ENCODE data around the gene MAST4.

Gene MAST4

GRCh38 chr5:66967826-66968262 lies 371.7 kb downstream of the MAST4 start (continued):
- TF ChIP-seq ZNF501 (tag by site-specific recombination; IDR thresholded peaks at IDR 0.05): peak; percentile 69; the same call in 1 of the 2 replicates
- TF ChIP-seq ZNF664 (tag by site-specific recombination; IDR thresholded peaks at IDR 0.05): peak; percentile 69; the same call in 1 of the 2 replicates
- TF ChIP-seq GLI4 (tag by site-specific recombination; IDR thresholded peaks at IDR 0.05): no peak
- TF ChIP-seq ZNF660 (tag by site-specific recombination; IDR thresholded peaks at IDR 0.05): peak; percentile 79
- TF ChIP-seq ZNF366 (tag by site-specific recombination; conservative IDR thresholded peaks at IDR 0.05): peak; percentile 93
- no peak for TF ChIP-seq ZNF555 (tag by site-specific recombination; conservative IDR thresholded peaks at IDR 0.05)
- TF ChIP-seq ZNF221 (tag by site-specific recombination; IDR thresholded peaks at IDR 0.05; ENCODE audit: borderline replicate concordance): no peak
- peak; percentile 69; the same call in 1 of the 2 replicates for TF ChIP-seq ZNF394 (tag by site-specific recombination; IDR thresholded peaks at IDR 0.05; ENCODE audit: borderline replicate concordance)
- no peak for TF ChIP-seq KLF16 (tag by site-specific recombination; IDR thresholded peaks at IDR 0.05)
- TF ChIP-seq KLF7 (tag by site-specific recombination; IDR thresholded peaks at IDR 0.05; ENCODE audit: borderline replicate concordance): no peak
- peak; percentile 3; the same call in 1 of the 2 replicates for TF ChIP-seq ZNF146 (tag by site-specific recombination; IDR thresholded peaks at IDR 0.05)
- no peak for TF ChIP-seq ZNF670 (tag by site-specific recombination; IDR thresholded peaks at IDR 0.05; ENCODE audit: low read depth)
- TF ChIP-seq ZNF148 (tag by site-specific recombination; IDR thresholded peaks at IDR 0.05; ENCODE audit: borderline replicate concordance): no peak
- peak; percentile 56 for TF ChIP-seq GLIS2 (tag by site-specific recombination; IDR thresholded peaks at IDR 0.05)
- TF ChIP-seq ZNF174 (tag by site-specific recombination; IDR thresholded peaks at IDR 0.05): no peak; the same call in 1 of the 2 replicates
- TF ChIP-seq WT1 (tag by site-specific recombination; IDR thresholded peaks at IDR 0.05): no peak
- TF ChIP-seq ZNF354C (tag by site-specific recombination; IDR thresholded peaks at IDR 0.05; ENCODE audit: borderline replicate concordance, low read depth): no peak
- no peak for TF ChIP-seq PRDM4 (tag by site-specific recombination; IDR thresholded peaks at IDR 0.05)
- TF ChIP-seq ZNF585B (tag by site-specific recombination; IDR thresholded peaks at IDR 0.05): no peak
- TF ChIP-seq ZEB2 (tag by site-specific recombination; IDR thresholded peaks at IDR 0.05): peak; percentile 97
- 0 out of 2 replicates have a peak, but pooled peaks have one; percentile 22 for TF ChIP-seq ZSCAN30 (tag by site-specific recombination; IDR thresholded peaks at IDR 0.05)
- no peak for TF ChIP-seq ZNF423 (tag by site-specific recombination; IDR thresholded peaks at IDR 0.05)
- no peak for TF ChIP-seq REST (tag by site-specific recombination; IDR thresholded peaks at IDR 0.05)
- TF ChIP-seq ZNF140 (tag by site-specific recombination; IDR thresholded peaks at IDR 0.05): no peak
- TF ChIP-seq ZNF10 (tag by site-specific recombination; IDR thresholded peaks at IDR 0.05): peak; percentile 52; the same call in 1 of the 2 replicates
- peak; percentile 26; the same call in 1 of the 2 replicates for TF ChIP-seq GLI2 (tag by site-specific recombination; IDR thresholded peaks at IDR 0.05; ENCODE audit: borderline replicate concordance, low read depth)
- peak; percentile 91 for TF ChIP-seq FEZF1 (tag by site-specific recombination; IDR thresholded peaks at IDR 0.05)
- no peak for TF ChIP-seq MEIS1 (CRISPR knock-in tag; IDR thresholded peaks at IDR 0.05; ENCODE audit: borderline replicate concordance)
- TF ChIP-seq ZNF112 (tag by site-specific recombination; IDR thresholded peaks at IDR 0.05): no peak
- TF ChIP-seq HOXA7 (CRISPR knock-in tag; IDR thresholded peaks at IDR 0.05; ENCODE audit: borderline replicate concordance): no peak
- no peak for TF ChIP-seq KLF9 (tag by site-specific recombination; IDR thresholded peaks at IDR 0.05; ENCODE audit: low read depth)
- 0 out of 2 replicates have a peak, but pooled peaks have one; percentile 12 for TF ChIP-seq ZNF548 (tag by site-specific recombination; IDR thresholded peaks at IDR 0.05)
- TF ChIP-seq ZSCAN4 (tag by site-specific recombination; IDR thresholded peaks at IDR 0.05): 0 out of 2 replicates have a peak, but pooled peaks have one; percentile 23
